Astrocyte of the spinal cord (primary cell): ENCODE measurements around the gene IQUB.

Experiments used
- DNase-seq: peaks from one replicate; pipeline ENCODE4 v3.0.0; 2011; ENCODE audit warnings: low read depth, low spot score
- H3K4me3 ChIP-seq: 2 replicates; pipeline ENCODE4 v1.5.1; 2011; ENCODE audit warnings: low read depth, mild to moderate bottlenecking, low read length, moderate library complexity
- in situ Hi-C: cut with HindIII; loops from 2 replicates; pipeline ENCODE4 v1.10.0; 2017; ENCODE audit warnings: low sequenced_read_pairs
- TF ChIP-seq, protein P1 (sequence below): IDR thresholded peaks from 2 replicates; pipeline ENCODE4 v1.5.1; 2012; ENCODE audit warnings: low read depth, mild to moderate bottlenecking, low read length, inconsistent platforms

The IQUB gene

DNA sequence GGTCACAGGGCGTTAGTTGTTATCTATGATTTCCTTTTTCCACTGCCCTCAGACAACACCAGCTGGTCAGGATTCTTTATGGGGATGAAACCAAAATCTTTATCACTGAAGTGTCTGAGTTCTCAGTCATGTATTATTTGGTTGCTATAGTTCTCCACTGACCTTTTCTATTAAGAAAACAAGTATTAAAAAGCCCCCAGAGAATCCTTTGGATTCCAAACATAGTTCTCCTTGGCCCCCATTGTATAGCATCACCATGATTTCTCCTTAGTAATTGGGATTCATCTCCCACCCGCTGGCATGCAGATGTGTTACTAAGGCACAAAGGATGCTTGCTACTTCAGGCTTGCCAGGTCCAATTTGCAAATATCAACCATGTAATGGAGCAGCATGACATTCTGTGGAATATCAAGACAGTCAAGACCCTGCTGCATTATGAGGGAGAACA, 94.3 kb downstream of the IQUB start:
- in situ Hi-C loops, result no loop called here

DNA sequence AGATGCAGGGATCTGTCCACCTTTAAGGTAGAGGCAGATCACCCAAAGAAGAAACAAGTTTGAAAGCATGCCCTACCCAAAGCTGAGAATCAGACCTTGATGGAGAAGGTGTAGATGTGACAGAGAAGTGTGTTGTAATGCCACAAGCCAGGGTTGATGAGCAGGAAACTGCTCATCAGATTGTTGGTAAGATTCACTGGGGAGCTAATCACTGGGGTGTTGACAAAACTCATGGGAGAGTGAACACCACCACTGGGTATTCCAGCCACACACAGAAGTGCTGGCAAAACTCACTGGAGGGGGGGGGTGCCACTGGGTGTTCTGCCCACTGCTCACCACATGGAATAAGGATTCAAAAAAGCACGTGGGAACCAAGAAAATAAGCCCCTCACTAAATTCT, 95.2 kb downstream of the IQUB start:
- H3K4me3 ChIP-seq, result no peak overlapping the region
- TF ChIP-seq, protein P1, sequence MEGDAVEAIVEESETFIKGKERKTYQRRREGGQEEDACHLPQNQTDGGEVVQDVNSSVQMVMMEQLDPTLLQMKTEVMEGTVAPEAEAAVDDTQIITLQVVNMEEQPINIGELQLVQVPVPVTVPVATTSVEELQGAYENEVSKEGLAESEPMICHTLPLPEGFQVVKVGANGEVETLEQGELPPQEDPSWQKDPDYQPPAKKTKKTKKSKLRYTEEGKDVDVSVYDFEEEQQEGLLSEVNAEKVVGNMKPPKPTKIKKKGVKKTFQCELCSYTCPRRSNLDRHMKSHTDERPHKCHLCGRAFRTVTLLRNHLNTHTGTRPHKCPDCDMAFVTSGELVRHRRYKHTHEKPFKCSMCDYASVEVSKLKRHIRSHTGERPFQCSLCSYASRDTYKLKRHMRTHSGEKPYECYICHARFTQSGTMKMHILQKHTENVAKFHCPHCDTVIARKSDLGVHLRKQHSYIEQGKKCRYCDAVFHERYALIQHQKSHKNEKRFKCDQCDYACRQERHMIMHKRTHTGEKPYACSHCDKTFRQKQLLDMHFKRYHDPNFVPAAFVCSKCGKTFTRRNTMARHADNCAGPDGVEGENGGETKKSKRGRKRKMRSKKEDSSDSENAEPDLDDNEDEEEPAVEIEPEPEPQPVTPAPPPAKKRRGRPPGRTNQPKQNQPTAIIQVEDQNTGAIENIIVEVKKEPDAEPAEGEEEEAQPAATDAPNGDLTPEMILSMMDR, result no peak
- in situ Hi-C loops, result no loop called here
- DNase-seq, result no peak

More for the DNA sequence above, 94.3 kb downstream of the IQUB start:
- no peak overlapping the region for H3K4me3 ChIP-seq
- TF ChIP-seq, protein P1, result no peak
- DNase-seq, result no peak

DNA sequence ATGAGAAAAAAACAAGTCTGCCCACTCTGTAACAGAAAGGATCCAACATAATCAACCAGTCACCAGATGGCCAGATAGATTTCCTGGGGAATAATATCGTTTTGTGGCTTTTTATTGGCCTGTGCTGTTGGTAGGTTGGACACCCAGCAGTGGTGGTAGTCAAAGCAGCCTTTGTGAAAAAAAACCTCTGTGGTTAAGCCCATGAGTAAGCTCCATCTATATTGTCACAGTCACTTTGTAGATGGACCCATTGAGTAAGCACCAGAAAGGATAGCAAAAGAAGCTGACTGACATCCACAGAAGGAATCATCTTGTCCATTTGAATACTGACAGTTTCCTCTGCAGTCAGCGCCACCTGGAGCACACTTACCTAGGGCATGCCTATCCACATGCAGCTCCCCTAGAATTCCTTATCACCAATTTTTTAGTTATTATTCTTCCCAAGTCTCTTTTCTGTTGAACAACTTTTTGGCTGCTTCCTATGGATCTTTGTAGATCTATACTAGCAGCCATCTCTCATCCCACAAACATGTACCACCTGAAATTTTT, 96.9 kb downstream of the IQUB start:
- peak; percentile 65 for DNase-seq

DNA sequence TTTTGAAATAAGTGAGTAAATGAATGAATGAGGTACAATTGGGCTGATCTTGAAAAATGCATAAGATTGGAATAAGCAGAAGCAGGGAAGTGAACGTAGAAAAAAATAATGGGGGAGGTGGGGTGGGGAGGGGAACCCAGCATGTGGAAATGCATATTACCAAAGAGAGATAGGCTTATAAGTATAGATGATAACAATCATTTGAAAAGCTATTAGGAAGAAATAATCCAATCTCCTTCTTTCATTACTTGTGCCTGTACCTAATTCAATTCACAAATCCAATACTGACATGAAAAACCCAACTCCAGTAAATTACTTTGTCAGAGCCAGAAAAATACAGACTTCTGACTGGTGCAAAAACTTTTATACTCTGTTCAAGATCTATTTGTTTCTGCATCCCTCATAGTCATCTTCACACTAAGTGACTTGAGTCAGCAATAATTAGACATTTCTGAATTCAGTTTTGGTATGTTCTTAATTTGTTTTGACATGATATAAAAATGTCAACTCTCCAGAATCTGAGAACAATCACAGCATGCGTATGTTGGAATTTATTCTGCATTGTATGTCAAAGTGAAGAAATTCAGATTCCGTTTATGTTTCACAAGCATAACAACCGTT, 99.2 kb downstream of the IQUB start:
- H3K4me3 ChIP-seq, result no peak overlapping the region
- TF ChIP-seq, protein P1, result no peak
- in situ Hi-C loops, result no loop called here
- DNase-seq, result no peak

More for the DNA sequence above, 96.9 kb downstream of the IQUB start:
- no peak overlapping the region for H3K4me3 ChIP-seq
- TF ChIP-seq, protein P1, result no peak
- in situ Hi-C loops, result no loop called here

DNA sequence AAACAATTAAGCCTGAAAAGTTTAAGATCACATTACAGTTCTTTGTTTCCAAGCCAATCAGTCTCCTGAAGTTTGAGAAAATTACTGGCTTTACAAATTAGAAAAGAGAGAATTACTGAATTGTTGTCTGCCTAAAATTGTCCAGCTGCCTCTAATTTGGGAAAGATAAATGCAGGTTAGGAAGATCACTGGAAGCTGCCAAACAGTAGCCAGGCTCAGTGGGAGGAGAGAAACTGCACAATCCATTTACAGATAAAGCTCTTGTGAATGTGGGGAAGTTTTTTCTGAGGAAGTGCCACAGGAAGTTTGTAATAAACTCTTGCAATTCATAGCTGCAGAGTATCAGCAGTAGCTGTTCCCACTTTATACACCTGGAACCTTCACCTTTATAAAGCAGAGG, 100.7 kb downstream of the IQUB start:
- DNase-seq, result no peak
- no peak overlapping the region for H3K4me3 ChIP-seq
- in situ Hi-C loops, result no loop called here
- TF ChIP-seq, protein P1, result no peak

DNA sequence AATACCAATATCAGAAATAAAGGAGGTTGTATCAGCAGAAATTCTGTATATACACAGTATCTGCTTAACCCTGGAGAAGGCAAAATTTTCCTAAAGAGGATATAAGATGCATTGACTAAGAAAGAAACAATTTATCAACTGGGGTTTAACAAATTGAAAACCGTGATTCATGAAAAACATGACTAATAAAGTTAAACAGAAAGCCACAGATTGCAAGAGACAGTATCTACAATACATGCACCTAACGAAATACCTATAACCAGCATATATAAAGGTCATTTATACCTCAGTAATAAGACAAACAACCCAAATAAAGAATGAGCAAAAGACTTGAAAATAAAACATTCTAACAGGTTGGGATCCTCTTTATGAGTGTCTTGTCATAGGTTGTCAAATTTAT, 101.8 kb downstream of the IQUB start:
- TF ChIP-seq, protein P1, result no peak
- in situ Hi-C loops, result no loop called here
- DNase-seq, result no peak
- no peak overlapping the region for H3K4me3 ChIP-seq
